Fibroblast of the conjunctiva (primary cell): ENCODE results near the gene PRDM11.

Experiments used
- DNase-seq: peaks from one replicate; pipeline ENCODE4 v3.0.0-alpha.2; 2010; ENCODE audit warnings: low read depth

The PRDM11 gene

GRCh38 chr11:45209891-45210699, 63.7 kb downstream of the PRDM11 start:
- DNase-seq = peak; percentile 73

- no peak for DNase-seq
Measured at GRCh38 chr11:45210846-45211245, 64.4 kb downstream of the PRDM11 start.

- no peak for DNase-seq
Measured at GRCh38 chr11:45211732-45212131, 65.3 kb downstream of the PRDM11 start.

GRCh38 chr11:45212566-45213315, 66.3 kb downstream of the PRDM11 start:
- DNase-seq = no peak

- DNase-seq = no peak
Measured at GRCh38 chr11:45213316-45213665, 66.9 kb downstream of the PRDM11 start.

GRCh38 chr11:45213717-45214116, 67.3 kb downstream of the PRDM11 start:
- DNase-seq = no peak

- DNase-seq = no peak
Measured at GRCh38 chr11:45215098-45215865, 68.8 kb downstream of the PRDM11 start.

- DNase-seq = no peak
Measured at GRCh38 chr11:45216031-45216430, 69.6 kb downstream of the PRDM11 start.

- DNase-seq = no peak
Measured at GRCh38 chr11:45216901-45217300, 70.5 kb downstream of the PRDM11 start.

GRCh38 chr11:45217991-45218390, 71.6 kb downstream of the PRDM11 start:
- no peak for DNase-seq

- no peak for DNase-seq
Measured at GRCh38 chr11:45218705-45219104, 72.3 kb downstream of the PRDM11 start.

GRCh38 chr11:45219411-45219810, 73.0 kb downstream of the PRDM11 start:
- DNase-seq = no peak

GRCh38 chr11:45223496-45223895, 77.1 kb downstream of the PRDM11 start:
- no peak for DNase-seq

GRCh38 chr11:45224766-45225165, 78.3 kb downstream of the PRDM11 start:
- no peak for DNase-seq

GRCh38 chr11:45225277-45225676, 78.8 kb downstream of the PRDM11 start:
- no peak for DNase-seq

- DNase-seq = no peak
Measured at GRCh38 chr11:45225961-45226871, 79.8 kb downstream of the PRDM11 start.

GRCh38 chr11:45226901-45227300, 80.5 kb downstream of the PRDM11 start:
- no peak for DNase-seq

- no peak for DNase-seq
Measured at GRCh38 chr11:45227836-45228235, 81.4 kb downstream of the PRDM11 start.

- DNase-seq = no peak
Measured at GRCh38 chr11:45229401-45230020, 83.1 kb downstream of the PRDM11 start.

GRCh38 chr11:45232341-45233080, 86.1 kb downstream of the PRDM11 start:
- DNase-seq = no peak
